Heart left ventricle (tissue), 13 donors: ENCODE results near the gene MOK.

Experiments used
- POLR2A ChIP-seq, 2 donors: fragments of 450-650 bp; IDR thresholded peaks; one replicate each; pipeline ENCODE4 v1.6.1; 2017; ENCODE audit warnings: antibody characterized with exemption in 2 of 2, mild to moderate bottlenecking in 2 of 2, moderate library complexity in 2 of 2
- TF ChIP-seq, protein P1 (sequence below), 12 donors: fragments of 200-600 bp; sonication (generic) in 4 of 12; IDR thresholded peaks; one replicate each; pipeline versions ENCODE4 v1.5.0 to v1.8.0; 2018 to 2022; ENCODE audit warnings: antibody characterized with exemption in 12 of 12, mild to moderate bottlenecking in 5 of 12
- donor health status: ischemic (EF 13 %, LVEDD 7.1; RV severe dilation, severe dysfunction).
- donor health status: DM: no; HTN: yes; CAD: no.
- donor health status: DM: no; HTN: no; CAD: no.
- donor health status: ischemic (EF 25% LVEDD 6.9; RV normal size, moderate dysfunction).
- donor health status: ischemic (EF 25% LVEDD 5.7; RV mildly dilated, moderate dysfunction).
- donor health status: ischemic (EF 35%, LVEDD 5.7; RV mildly dilated, moderate dysfunction).
- donor health status: nonischemic (EF 11% LVEDD 7.7; RV severe dilation, severe dysfunction).
- donor health status: DM: yes; HTN: yes; CAD: no.
- donor health status: PGD.
- donor health status: ischemic (EF 29% LVEDD 5.4; RV normal size, mild dysfunction).
- donor health status: nonischemic (EF 23%, LVEDD 6.1; RV moderate dilation, normal function).

DNA sequence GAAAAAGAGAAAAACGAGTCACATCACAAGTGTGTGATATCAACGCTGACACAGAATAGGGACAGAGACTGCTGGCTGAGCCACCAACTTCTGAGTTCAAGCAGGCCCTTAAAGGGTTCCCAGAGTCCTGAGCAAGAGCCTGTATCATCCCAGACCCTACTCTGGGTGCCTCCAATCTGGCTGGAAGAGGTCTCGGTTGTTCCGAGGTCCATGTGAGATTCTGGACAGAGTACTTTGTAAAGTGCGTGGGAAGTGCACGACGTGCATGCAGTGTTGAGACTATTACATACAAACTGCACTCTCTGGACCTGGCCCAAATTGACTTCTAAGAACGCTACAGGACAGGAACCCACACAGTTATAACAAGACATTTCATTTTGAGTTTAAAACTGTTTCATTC, 40.6 kb downstream of the MOK start:
- TF ChIP-seq, protein P1, sequence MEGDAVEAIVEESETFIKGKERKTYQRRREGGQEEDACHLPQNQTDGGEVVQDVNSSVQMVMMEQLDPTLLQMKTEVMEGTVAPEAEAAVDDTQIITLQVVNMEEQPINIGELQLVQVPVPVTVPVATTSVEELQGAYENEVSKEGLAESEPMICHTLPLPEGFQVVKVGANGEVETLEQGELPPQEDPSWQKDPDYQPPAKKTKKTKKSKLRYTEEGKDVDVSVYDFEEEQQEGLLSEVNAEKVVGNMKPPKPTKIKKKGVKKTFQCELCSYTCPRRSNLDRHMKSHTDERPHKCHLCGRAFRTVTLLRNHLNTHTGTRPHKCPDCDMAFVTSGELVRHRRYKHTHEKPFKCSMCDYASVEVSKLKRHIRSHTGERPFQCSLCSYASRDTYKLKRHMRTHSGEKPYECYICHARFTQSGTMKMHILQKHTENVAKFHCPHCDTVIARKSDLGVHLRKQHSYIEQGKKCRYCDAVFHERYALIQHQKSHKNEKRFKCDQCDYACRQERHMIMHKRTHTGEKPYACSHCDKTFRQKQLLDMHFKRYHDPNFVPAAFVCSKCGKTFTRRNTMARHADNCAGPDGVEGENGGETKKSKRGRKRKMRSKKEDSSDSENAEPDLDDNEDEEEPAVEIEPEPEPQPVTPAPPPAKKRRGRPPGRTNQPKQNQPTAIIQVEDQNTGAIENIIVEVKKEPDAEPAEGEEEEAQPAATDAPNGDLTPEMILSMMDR (IDR thresholded peaks at IDR 0.05): no peak
- TF ChIP-seq POLR2A (IDR thresholded peaks at IDR 0.05): no peak
